ENCODE data around the gene PDE5A. TPM values are rescaled to one million over a fixed set of nuclear protein-coding genes. Genes with fewer than 3 reads are reported as not detected.

The PDE5A gene
- total and polyA plus RNA-seq, 10 of the 15 experiments (the other 5 are each of a cell fraction or from before 2014, with no cell fraction given) = under 0.01 to 3.9 (median 0.26) TPM; not detected in 1

GRCh38 chr4:119641765-119642164 lies 13.2 kb upstream of the PDE5A start:
- CTCF ChIA-PET = interaction anchor here (1.0 to 1.4 kb wide), 3 partner anchors 11 to 18 kb away, joined by 4 to 5 read pairs (median 4); no protein-coding TSS in a partner anchor
- in situ Hi-C loops (cut with MboI) = no loop called here
- Histone ChIP-seq H2AFZ (ENCODE audit: control insufficient read depth, low read depth, low read length) (no peak overlapping the region), H3K4me3 (no peak overlapping the region), H3K4me1 (ENCODE audit: control insufficient read depth, insufficient read depth, low read length) (no peaks in the 10 kb centered on the region), H3K79me2 (ENCODE audit: control insufficient read depth, insufficient read depth, low read length) (no peaks in the 10 kb centered on the region), H4K20me1 (ENCODE audit: control insufficient read depth, insufficient read depth) (no peaks in the 10 kb centered on the region), H3K9me3 (replicated peaks; ENCODE audit: control insufficient read depth, insufficient read depth, low read length) (no peaks in the 10 kb centered on the region), H3K36me3 (ENCODE audit: control insufficient read depth in 2 of 2, insufficient read depth in 2 of 2, low read length in 1 of 2) (no peaks in the 10 kb centered on the region), H3K9ac (ENCODE audit: control insufficient read depth, insufficient read depth, low read length) (no peak overlapping the region), H3K4me2 (ENCODE audit: control insufficient read depth, insufficient read depth) (no peak overlapping the region), H3K27ac (ENCODE audit: control insufficient read depth, insufficient read depth) (no peak overlapping the region), H3K27me3 (replicated peaks in 1 of 2; ENCODE audit: control insufficient read depth in 2 of 2, insufficient read depth in 2 of 2, low read length in 1 of 2) (no peaks in the 10 kb centered on the region)
- no TSS peak for BruUV-seq (replicated peaks)
- TF ChIP-seq HDAC6 (IDR thresholded peaks at IDR 0.05; ENCODE audit: unreplicated experiment) (no peak), CEBPZ (IDR thresholded peaks at IDR 0.05; ENCODE audit: low read depth, low read length) (no peak), EED (IDR thresholded peaks at IDR 0.05; ENCODE audit: low read depth) (no peak), SIX5 (IDR thresholded peaks at IDR 0.05; ENCODE audit: low read depth, low read length, severe bottlenecking) (no peak), PBX3 (IDR thresholded peaks at IDR 0.05; ENCODE audit: insufficient replicate concordance, low read depth, low read length) (no peak), TCF7 (IDR thresholded peaks at IDR 0.05; ENCODE audit: borderline replicate concordance) (no peak), ZNF24 (IDR thresholded peaks at IDR 0.05) (no peak), MTA3 (IDR thresholded peaks at IDR 0.05; ENCODE audit: borderline replicate concordance, low read length) (no peak), YBX1 (IDR thresholded peaks at IDR 0.05) (no peak), MEF2B (IDR thresholded peaks at IDR 0.05; ENCODE audit: partially characterized antibody, poor library complexity, severe bottlenecking) (no peak), CEBPB (IDR thresholded peaks at IDR 0.05; ENCODE audit: borderline replicate concordance in 1 of 2, low read depth in 2 of 2, low read length in 2 of 2) (no peak), YY1 (IDR thresholded peaks at IDR 0.05; ENCODE audit: low read depth, low read length) (no peak), NBN (IDR thresholded peaks at IDR 0.05) (no peak), CBFB (IDR thresholded peaks at IDR 0.05; ENCODE audit: low read depth) (no peak), WRNIP1 (IDR thresholded peaks at IDR 0.05; ENCODE audit: borderline replicate concordance, low read depth, low read length) (no peak), SREBF1 (IDR thresholded peaks at IDR 0.05; ENCODE audit: low read length) (no peak), USF2 (IDR thresholded peaks at IDR 0.05; ENCODE audit: borderline replicate concordance, low read depth, low read length) (no peak), POLR2A (IDR thresholded peaks at IDR 0.05; ENCODE audit: low read depth, low read length) (no peak)
- RAD21 ChIA-PET (ENCODE audit: unreplicated experiment) = no interaction called here
- ATAC-seq (no peak), DNase-seq (ENCODE audit: low read depth, low spot score) (no peak), FAIRE-seq (no peak)
- POLR2A ChIA-PET = no interaction called here
- intact Hi-C loops (cut with micrococcal nuclease; ENCODE audit: unreplicated experiment) = no loop called here
- SMC1A ChIA-PET (ENCODE audit: uncharacterized antibody, unreplicated experiment) = interaction anchor here (1.0 to 1.7 kb wide), 3 partner anchors 14 to 20 kb away, joined by 3 to 5 read pairs (median 3); no protein-coding TSS in a partner anchor

Measured in GM12878 (cell line).